SK-N-SH treated with all-trans-retinoic acid at 6 μM for 48 hours (cell line): Measurements from ENCODE around the gene POLG.

ENCODE experiments used
- ATAC-seq: fragments of 200-7000 bp; cut with Tn5 transposase; 3 replicates; pipeline ENCODE4 v1.9.1; 2020; ENCODE audit warnings: mild to moderate bottlenecking, moderate library complexity
- CREB5 ChIP-seq: fragments of 250-450 bp; sonication (Bioruptor Pico); IDR thresholded peaks from 2 replicates; pipeline ENCODE4 v1.5.1; 2020; ENCODE audit warnings: low read depth, mild to moderate bottlenecking, moderate library complexity
- CSDC2 ChIP-seq: fragments of 250-450 bp; sonication (Bioruptor Pico); IDR thresholded peaks from 2 replicates; pipeline ENCODE4 v1.5.0; 2020; ENCODE audit warnings: mild to moderate bottlenecking, moderate library complexity
- CSRNP3 ChIP-seq: fragments of 250-450 bp; sonication (Bioruptor Pico); IDR thresholded peaks from 2 replicates; pipeline ENCODE4 v1.5.1; 2021; ENCODE audit warnings: mild to moderate bottlenecking, moderate library complexity
- ESRRG ChIP-seq: fragments of 250-450 bp; sonication (Bioruptor Pico); IDR thresholded peaks from 2 replicates; pipeline ENCODE4 v1.6.1; 2021; ENCODE audit warnings: mild to moderate bottlenecking
- GLIS3 ChIP-seq: fragments of 250-450 bp; sonication (Bioruptor Pico); IDR thresholded peaks from 2 replicates; pipeline ENCODE4 v1.5.0; 2020; ENCODE audit warnings: mild to moderate bottlenecking, moderate library complexity
- ISL1 ChIP-seq: fragments of 250-450 bp; sonication (Bioruptor Pico); IDR thresholded peaks from 2 replicates; pipeline ENCODE4 v2.1.2; 2022; ENCODE audit warnings: mild to moderate bottlenecking, moderate library complexity
- OSR1 ChIP-seq: fragments of 250-450 bp; sonication (Bioruptor Pico); IDR thresholded peaks from 2 replicates; pipeline ENCODE4 v1.8.0; 2022; ENCODE audit warnings: moderate library complexity, mild to moderate bottlenecking, inconsistent platforms
- PATZ1 ChIP-seq: fragments of 250-450 bp; sonication (Bioruptor Pico); IDR thresholded peaks from 2 replicates; pipeline ENCODE4 v1.8.0; 2020; ENCODE audit warnings: mild to moderate bottlenecking, moderate library complexity, borderline replicate concordance
- POU6F1 ChIP-seq: fragments of 250-450 bp; sonication (Bioruptor Pico); IDR thresholded peaks from 2 replicates; pipeline ENCODE4 v1.8.0; 2021; ENCODE audit warnings: low read depth, mild to moderate bottlenecking, moderate library complexity, borderline replicate concordance
- PPARA ChIP-seq: fragments of 250-450 bp; sonication (Bioruptor Pico); IDR thresholded peaks from 2 replicates; pipeline ENCODE4 v1.5.0; 2020; ENCODE audit warnings: mild to moderate bottlenecking, borderline replicate concordance
- SNAI2 ChIP-seq: fragments of 250-450 bp; sonication (Bioruptor Pico); IDR thresholded peaks from 2 replicates; pipeline ENCODE4 v1.5.0; 2020; ENCODE audit warnings: mild to moderate bottlenecking, moderate library complexity
- TCF4 ChIP-seq: fragments of 250-450 bp; sonication (Bioruptor Pico); IDR thresholded peaks from 2 replicates; pipeline ENCODE4 v1.8.0; 2021; ENCODE audit warnings: mild to moderate bottlenecking, moderate library complexity, borderline replicate concordance
- TOX ChIP-seq: fragments of 250-450 bp; sonication (Bioruptor Pico); IDR thresholded peaks from 2 replicates; pipeline ENCODE4 v1.8.0; 2021; ENCODE audit warnings: mild to moderate bottlenecking, moderate library complexity, borderline replicate concordance
- TSHZ2 ChIP-seq: fragments of 250-450 bp; sonication (Bioruptor Pico); IDR thresholded peaks from 2 replicates; pipeline ENCODE4 v1.5.0; 2020; ENCODE audit warnings: mild to moderate bottlenecking, moderate library complexity
- ZFP3 ChIP-seq: fragments of 250-450 bp; sonication (Bioruptor Pico); IDR thresholded peaks from 2 replicates; pipeline ENCODE4 v1.5.0; 2020; ENCODE audit warnings: mild to moderate bottlenecking, moderate library complexity
- ZFP30 ChIP-seq: fragments of 450-650 bp; formaldehyde crosslinking; IDR thresholded peaks from 2 replicates; pipeline ENCODE4 v1.5.0; 2022; ENCODE audit warnings: mild to moderate bottlenecking, moderate library complexity
- ZNF565 ChIP-seq: fragments of 450-650 bp; formaldehyde crosslinking; conservative IDR thresholded peaks from 2 replicates; pipeline ENCODE4 v1.5.0; 2020; ENCODE audit warnings: low read depth, mild to moderate bottlenecking, moderate library complexity
- ZNF70 ChIP-seq: fragments of 450-650 bp; formaldehyde crosslinking; IDR thresholded peaks from 2 replicates; pipeline ENCODE4 v1.5.0; 2020; ENCODE audit warnings: mild to moderate bottlenecking, moderate library complexity
- ZNF8 ChIP-seq: fragments of 450-650 bp; formaldehyde crosslinking; IDR thresholded peaks from 2 replicates; pipeline ENCODE4 v1.5.0; 2020; ENCODE audit warnings: mild to moderate bottlenecking, moderate library complexity

The POLG gene

GRCh38 chr15:89372069-89372935 lies 37.7 kb upstream of the POLG start (continued):
- no peak for TF ChIP-seq CSRNP3 (CRISPR knock-in tag)
- TF ChIP-seq, all 23 proteins: peak for 0

- TF ChIP-seq PATZ1 (no peak), SNAI2 (CRISPR knock-in tag) (no peak), PPARA (CRISPR knock-in tag) (no peak), ZNF70 (CRISPR knock-in tag) (no peak), ZNF565 (no peak), CSDC2 (CRISPR knock-in tag) (no peak), ESRRG (CRISPR knock-in tag) (no peak), ZFP30 (CRISPR knock-in tag) (no peak), OSR1 (CRISPR knock-in tag) (no peak), TSHZ2 (no peak), CREB5 (no peak), ZFP3 (CRISPR knock-in tag) (no peak)
- ATAC-seq, result no peak
These were observed 36.8 kb upstream of the POLG start for GRCh38 chr15:89371228-89372044.

GRCh38 chr15:89370978-89371227 lies 36.3 kb upstream of the POLG start:
- TF ChIP-seq ZFP3 (CRISPR knock-in tag) (no peak), ZFP30 (CRISPR knock-in tag) (no peak), POU6F1 (CRISPR knock-in tag) (no peak), ZNF565 (no peak), CREB5 (no peak), CSDC2 (CRISPR knock-in tag) (no peak), ISL1 (CRISPR knock-in tag) (no peak), GLIS3 (no peak), ESRRG (CRISPR knock-in tag) (no peak), OSR1 (CRISPR knock-in tag) (no peak), SNAI2 (CRISPR knock-in tag) (no peak), ZNF70 (CRISPR knock-in tag) (no peak), TOX (CRISPR knock-in tag) (no peak), TCF4 (CRISPR knock-in tag) (no peak), ZNF8 (CRISPR knock-in tag) (no peak)
- ATAC-seq, result no peak
